Activated naive CD4-positive, alpha-beta T cell (primary cell): ENCODE results near the gene LCN12.

ENCODE experiments used
- DNase-seq, 4 experiments: peaks; one replicate each; lab custom pipeline; 2025; lab: John Stamatoyannopoulos, UW

Gene LCN12

GRCh38 chr9:136945333-136946227 lies 6.5 kb upstream of the LCN12 start:
- no peak for DNase-seq

- DNase-seq = no peak
These were observed 5.6 kb upstream of the LCN12 start for GRCh38 chr9:136946228-136947027.

GRCh38 chr9:136947028-136947891 lies 4.8 kb upstream of the LCN12 start:
- DNase-seq = no peak

GRCh38 chr9:136947955-136948510 lies 4.0 kb upstream of the LCN12 start:
- no peak for DNase-seq

GRCh38 chr9:136949239-136949816 lies 2.7 kb upstream of the LCN12 start:
- no peak for DNase-seq

GRCh38 chr9:136949817-136950655 lies 2.0 kb upstream of the LCN12 start:
- peak; percentile 87 to 94 (median 91) for DNase-seq

- no peak for DNase-seq
These were observed 1.3 kb upstream of the LCN12 start for GRCh38 chr9:136950656-136951276.

GRCh38 chr9:136952321-136952850 lies 313 bp downstream of the LCN12 start:
- no peak for DNase-seq

- no peak for DNase-seq
These were observed 1.1 kb downstream of the LCN12 start for GRCh38 chr9:136952876-136953770.

GRCh38 chr9:136953771-136954269 lies 1.7 kb downstream of the LCN12 start:
- DNase-seq = no peak

GRCh38 chr9:136954270-136955083 lies 2.4 kb downstream of the LCN12 start:
- DNase-seq = no peak

GRCh38 chr9:136955202-136955942 lies 3.3 kb downstream of the LCN12 start:
- no peak for DNase-seq

- no peak for DNase-seq
These were observed 3.9 kb downstream of the LCN12 start for GRCh38 chr9:136955943-136956335.

GRCh38 chr9:136956604-136957003 lies 4.5 kb downstream of the LCN12 start:
- no peak for DNase-seq

GRCh38 chr9:136957461-136957860 lies 5.4 kb downstream of the LCN12 start:
- DNase-seq = no peak

- no peak for DNase-seq
These were observed 5.8 kb downstream of the LCN12 start for GRCh38 chr9:136957901-136958300.

GRCh38 chr9:136958473-136958872 lies 6.4 kb downstream of the LCN12 start:
- DNase-seq = no peak
